HuH-7.5 (cell line): Measurements from ENCODE around the gene RHBDL3.

Source experiments
- DNase-seq: peaks from one replicate; pipeline ENCODE4 v3.0.0; 2011; ENCODE audit warnings: low spot score

The RHBDL3 gene

GRCh38 chr17:32266389-32267301, 1.0 kb downstream of the RHBDL3 start:
- DNase-seq = no peak

- no peak for DNase-seq
These were observed 2.1 kb downstream of the RHBDL3 start for GRCh38 chr17:32267690-32268205.

- no peak for DNase-seq
These were observed 3.2 kb downstream of the RHBDL3 start for GRCh38 chr17:32268734-32269288.

GRCh38 chr17:32269377-32269776, 3.7 kb downstream of the RHBDL3 start:
- DNase-seq = no peak

- DNase-seq = no peak
These were observed 6.2 kb downstream of the RHBDL3 start for GRCh38 chr17:32271844-32272243.

GRCh38 chr17:32274101-32274500, 8.5 kb downstream of the RHBDL3 start:
- DNase-seq = no peak

- no peak for DNase-seq
These were observed 9.0 kb downstream of the RHBDL3 start for GRCh38 chr17:32274643-32275042.

- no peak for DNase-seq
These were observed 9.7 kb downstream of the RHBDL3 start for GRCh38 chr17:32275060-32276042.

- no peak for DNase-seq
These were observed 10.6 kb downstream of the RHBDL3 start for GRCh38 chr17:32276171-32276601.

GRCh38 chr17:32277284-32277683, 11.7 kb downstream of the RHBDL3 start:
- no peak for DNase-seq

- DNase-seq = no peak
These were observed 13.2 kb downstream of the RHBDL3 start for GRCh38 chr17:32278815-32279214.

- DNase-seq = no peak
These were observed 14.5 kb downstream of the RHBDL3 start for GRCh38 chr17:32279891-32280716.

- no peak for DNase-seq
These were observed 15.4 kb downstream of the RHBDL3 start for GRCh38 chr17:32281011-32281451.

GRCh38 chr17:32283745-32284201, 18.1 kb downstream of the RHBDL3 start:
- no peak for DNase-seq

GRCh38 chr17:32285306-32285705, 19.7 kb downstream of the RHBDL3 start:
- DNase-seq = no peak

- no peak for DNase-seq
These were observed 20.3 kb downstream of the RHBDL3 start for GRCh38 chr17:32285746-32286517.

- DNase-seq = no peak
These were observed 20.9 kb downstream of the RHBDL3 start for GRCh38 chr17:32286518-32286900.

GRCh38 chr17:32287804-32288511, 22.3 kb downstream of the RHBDL3 start:
- no peak for DNase-seq

GRCh38 chr17:32288615-32289014, 23.0 kb downstream of the RHBDL3 start:
- DNase-seq = no peak
